Activated CD4-positive, alpha-beta T cell treated with anti-CD3 and anti-CD28 coated beads, Interleukin-2, amount 10 ng/mL, durations not matched to agents 24 days and 14 days (primary cell): Measurements from ENCODE around the gene MED13L. TPM values are rescaled to one million over a fixed set of nuclear protein-coding genes. Genes with fewer than 3 reads are reported as not detected.
"Not testable (repeated sequence)": the region's sequence is repeated elsewhere in the genome, so short reads cannot be mapped to it uniquely, and the experiment has no call there.

ENCODE experiments used
- DNase-seq: peaks from one replicate; pipeline ENCODE4 v3.0.0; 2022
- H3K27ac Mint-ChIP-seq: one replicate; pipeline ENCODE4 v1.8.0; 2022; ENCODE audit warnings: mild to moderate bottlenecking, mixed read lengths
- H3K27me3 Mint-ChIP-seq: one replicate; pipeline ENCODE4 v1.8.0; 2022; ENCODE audit warnings: mixed read lengths
- H3K36me3 Mint-ChIP-seq: one replicate; pipeline ENCODE4 v1.8.0; 2022; ENCODE audit warnings: low read depth, mild to moderate bottlenecking, mixed read lengths
- H3K4me1 Mint-ChIP-seq: one replicate; pipeline ENCODE4 v1.8.0; 2021; ENCODE audit warnings: mixed read lengths
- H3K4me3 Mint-ChIP-seq: one replicate; pipeline ENCODE4 v1.8.0; 2022; ENCODE audit warnings: mild to moderate bottlenecking, moderate library complexity, mixed read lengths
- H3K9me3 Mint-ChIP-seq: one replicate; pipeline ENCODE4 v1.8.0; 2021; ENCODE audit warnings: mixed read lengths
- intact Hi-C: fragments of 100-400 bp; cut with micrococcal nuclease; formaldehyde crosslinking; loops from one replicate; pipeline ENCODE4 v1.15.1; 2023
- total RNA-seq: library from RNA; stranded (reverse); gene quantifications from 2 replicates; pipeline ENCODE4 v1.2.3, GENCODE V29; 2022

The MED13L gene
- total RNA-seq, 1 donor from 2014 or later: 62.9 TPM

DNA sequence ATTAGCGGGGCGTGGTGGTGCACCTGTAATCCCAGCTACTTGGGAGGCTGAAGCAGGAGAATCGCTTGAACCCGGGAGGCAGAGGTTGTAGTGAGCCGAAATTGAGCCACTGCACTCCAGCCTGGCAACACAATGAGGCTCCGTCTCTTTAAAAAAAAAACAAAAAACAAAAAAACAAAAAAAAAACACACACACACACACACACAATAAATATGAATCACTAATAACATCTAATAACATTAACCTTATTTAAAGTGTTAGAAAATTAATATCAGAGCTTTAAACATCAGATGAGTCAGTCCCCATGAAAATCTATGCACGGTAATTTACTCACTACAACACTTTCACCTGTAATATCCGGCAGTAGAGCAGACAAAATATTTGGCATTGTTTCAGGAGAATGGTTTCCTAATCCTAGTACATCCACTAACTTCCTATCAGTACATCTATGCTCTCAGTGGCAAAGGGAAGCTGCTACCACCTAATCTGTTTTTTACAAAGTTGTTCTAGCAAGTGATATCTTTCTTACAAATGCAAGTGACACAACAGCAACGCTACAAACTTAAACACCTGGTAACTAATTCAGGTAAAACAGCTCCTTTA lies 36.2 kb downstream of the MED13L start:
- H3K4me1 Mint-ChIP-seq: peaks cover 38% of the 10 kb centered on the region
- H3K4me3 Mint-ChIP-seq: no peak overlapping the region
- H3K36me3 Mint-ChIP-seq: peaks cover 3% of the 10 kb centered on the region

DNA sequence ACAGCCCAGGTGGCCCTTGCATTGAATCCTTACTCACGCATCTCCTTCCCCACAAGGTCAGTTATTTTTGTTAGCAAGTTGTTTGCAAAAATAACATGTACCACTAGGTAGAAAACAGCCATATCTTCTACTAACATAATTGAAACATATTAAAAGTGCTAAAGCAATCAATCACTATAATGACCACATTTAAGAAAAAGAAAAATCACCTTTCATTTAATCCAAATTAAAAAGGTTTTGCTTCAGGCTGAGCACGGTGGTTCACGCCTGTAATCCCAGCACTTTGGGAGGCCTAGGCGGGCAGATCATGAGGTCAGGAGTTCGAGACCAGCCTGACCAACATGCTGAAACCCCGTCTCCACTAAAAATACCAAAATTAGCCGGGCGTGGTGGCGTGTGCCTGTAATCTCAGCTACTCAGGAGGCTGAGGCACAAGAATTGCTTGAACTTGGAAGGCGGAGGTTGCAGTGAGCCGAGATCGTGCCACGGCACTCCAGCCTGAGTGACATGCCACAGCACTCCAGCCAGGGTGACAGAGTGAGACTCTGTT lies 38.8 kb downstream of the MED13L start:
- H3K36me3 Mint-ChIP-seq, H3K27ac Mint-ChIP-seq, H3K9me3 Mint-ChIP-seq, H3K4me3 Mint-ChIP-seq, DNase-seq, H3K27me3 Mint-ChIP-seq: not testable (repeated sequence)
- intact Hi-C loops: loop anchor here (5.0 kb wide), 1 partner anchor 221 kb away; no protein-coding TSS in a partner anchor
- H3K4me1 Mint-ChIP-seq: peaks cover 22% of the 10 kb centered on the region

More for the DNA sequence above, 36.2 kb downstream of the MED13L start:
- no peaks in the 10 kb centered on the region for H3K27me3 Mint-ChIP-seq
- no peak overlapping the region for H3K27ac Mint-ChIP-seq
- H3K9me3 Mint-ChIP-seq: no peaks in the 10 kb centered on the region
- no peak for DNase-seq
- intact Hi-C loops: no loop called here

DNA sequence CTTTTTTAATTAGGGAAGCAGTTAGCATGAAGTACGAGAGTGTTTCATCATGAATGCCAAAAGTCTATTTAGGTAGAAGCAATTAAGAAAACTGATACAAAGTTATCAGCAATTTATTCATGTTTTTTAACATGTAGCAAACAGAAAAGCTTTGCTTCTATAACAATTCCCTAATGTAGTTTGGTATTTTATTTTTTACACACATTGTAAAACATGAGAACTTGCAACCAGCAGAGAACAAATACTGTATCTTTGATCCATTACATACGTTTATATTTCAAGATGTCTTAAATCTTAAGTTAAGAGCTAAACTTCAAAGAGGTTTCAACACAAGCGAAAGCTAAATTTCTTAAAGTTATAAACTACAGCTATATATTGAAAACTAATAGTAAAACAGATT lies 39.3 kb downstream of the MED13L start:
- no peaks in the 10 kb centered on the region for H3K27me3 Mint-ChIP-seq
- no peak overlapping the region for H3K4me3 Mint-ChIP-seq
- peaks cover 17% of the 10 kb centered on the region for H3K4me1 Mint-ChIP-seq
- no peak for DNase-seq
- H3K9me3 Mint-ChIP-seq: no peaks in the 10 kb centered on the region
- no peak overlapping the region for H3K27ac Mint-ChIP-seq
- H3K36me3 Mint-ChIP-seq: peaks cover 4% of the 10 kb centered on the region
- intact Hi-C loops: loop anchor here (5.0 kb wide), 1 partner anchor 221 kb away; no protein-coding TSS in a partner anchor

DNA sequence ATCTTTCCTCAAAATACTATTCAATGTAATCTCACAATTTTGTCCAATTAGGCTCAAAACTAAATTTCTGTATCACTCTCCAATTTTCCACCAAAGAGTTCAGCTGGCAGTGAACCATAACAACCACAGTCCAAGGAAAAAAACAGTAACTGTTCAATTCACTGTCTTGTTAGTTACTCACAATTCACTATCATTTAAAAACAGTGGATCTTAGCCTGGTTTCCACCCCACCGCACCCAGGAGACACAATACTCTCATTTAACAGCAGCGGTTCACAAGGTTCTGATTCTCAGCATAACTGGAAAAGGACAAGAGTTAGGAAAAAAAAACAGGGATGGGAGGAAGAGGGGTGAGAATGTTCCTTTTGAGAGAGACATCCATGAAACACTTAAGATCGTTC lies 40.5 kb downstream of the MED13L start:
- Mint-ChIP-seq H3K27ac (peak overlapping the region; percentile 43), H3K27me3 (no peaks in the 10 kb centered on the region), H3K4me1 (peaks cover 19% of the 10 kb centered on the region), H3K36me3 (peaks cover 8% of the 10 kb centered on the region), H3K4me3 (no peak overlapping the region), H3K9me3 (no peaks in the 10 kb centered on the region)
- intact Hi-C loops: loop anchor here (1.0 to 5.0 kb wide), 4 partner anchors 96 to 238 kb away; no protein-coding TSS in a partner anchor
- DNase-seq: no peak

DNA sequence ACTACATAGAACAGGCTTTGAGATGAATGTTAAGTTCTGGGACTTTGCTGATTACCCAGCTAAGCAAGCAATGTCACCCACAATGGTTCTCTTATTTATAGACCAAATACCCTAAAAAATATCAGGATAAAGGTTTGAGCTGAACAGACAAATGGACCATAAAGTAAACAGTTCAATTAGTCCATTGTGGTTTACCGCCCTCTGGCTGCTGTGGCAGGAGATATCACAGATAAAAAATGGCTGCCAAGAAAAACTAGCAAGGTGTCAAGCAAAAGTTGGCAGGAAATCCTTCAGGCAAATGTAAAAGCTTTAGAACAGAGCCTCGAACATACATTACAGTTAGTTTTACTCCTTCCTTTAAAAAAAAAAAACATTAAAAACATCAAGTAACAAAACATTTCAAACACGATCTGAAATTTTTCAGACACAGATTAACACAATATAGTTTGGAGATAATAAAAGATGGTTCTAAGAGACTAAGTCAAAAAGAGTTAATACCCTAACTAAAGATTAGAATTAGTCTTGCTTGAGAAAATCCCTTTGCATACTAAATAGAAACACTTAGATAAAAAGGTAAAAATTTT lies 41.3 kb downstream of the MED13L start:
- Mint-ChIP-seq H3K4me3 (peak overlapping the region; percentile 39), H3K36me3 (peaks cover 9% of the 10 kb centered on the region), H3K27me3 (no peaks in the 10 kb centered on the region), H3K9me3 (no peaks in the 10 kb centered on the region), H3K4me1 (peaks cover 17% of the 10 kb centered on the region), H3K27ac (peak overlapping the region; percentile 45)
- intact Hi-C loops: loop anchor here (1.0 to 5.0 kb wide), 4 partner anchors 95 to 237 kb away; no protein-coding TSS in a partner anchor
- DNase-seq: peak; percentile 81

DNA sequence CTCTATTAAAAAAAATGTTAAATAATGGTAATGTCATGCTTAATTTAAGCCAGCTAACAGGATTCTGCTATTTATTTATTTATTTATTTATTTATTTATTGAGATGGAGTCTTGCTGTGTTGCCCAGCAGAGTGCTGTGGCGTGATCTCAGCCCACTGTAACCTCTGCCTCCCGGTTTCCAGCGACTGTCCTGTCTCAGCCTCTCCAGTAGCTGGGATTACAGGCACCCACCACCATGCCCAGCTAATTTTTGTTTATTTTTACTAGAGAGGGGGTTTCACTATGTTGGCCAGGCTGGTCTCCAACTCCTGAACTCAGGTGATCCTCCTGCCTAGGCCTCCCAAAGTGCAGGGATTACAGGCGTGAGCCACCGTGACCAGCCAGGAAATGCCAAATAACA lies 43.3 kb downstream of the MED13L start:
- H3K27me3 Mint-ChIP-seq, H3K27ac Mint-ChIP-seq, DNase-seq, H3K9me3 Mint-ChIP-seq, H3K4me3 Mint-ChIP-seq, intact Hi-C loops: not testable (repeated sequence)
- peaks cover 12% of the 10 kb centered on the region for H3K36me3 Mint-ChIP-seq
- peaks cover 14% of the 10 kb centered on the region for H3K4me1 Mint-ChIP-seq

DNA sequence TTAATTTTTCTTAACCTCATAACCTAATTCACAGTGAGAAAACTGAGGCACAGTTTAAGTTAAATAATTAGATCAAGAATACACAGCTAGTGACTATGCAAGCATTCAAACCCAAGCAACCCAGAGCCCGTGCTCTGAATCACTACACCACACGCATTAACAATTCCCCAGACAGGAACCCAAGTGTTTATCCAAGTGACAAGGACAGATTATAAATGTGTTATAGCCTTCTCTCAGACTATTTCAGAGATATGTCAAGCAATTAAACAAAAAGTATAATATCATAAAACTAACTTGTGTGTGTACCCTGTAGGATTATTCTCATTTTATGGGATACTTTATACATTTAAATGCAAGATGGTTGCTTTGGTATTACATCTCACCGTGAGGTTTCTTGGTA lies 43.8 kb downstream of the MED13L start:
- intact Hi-C loops: no loop called here
- Mint-ChIP-seq H3K27me3 (no peaks in the 10 kb centered on the region), H3K4me3 (no peak overlapping the region), H3K4me1 (peaks cover 14% of the 10 kb centered on the region), H3K27ac (no peak overlapping the region), H3K9me3 (no peaks in the 10 kb centered on the region), H3K36me3 (peaks cover 12% of the 10 kb centered on the region)
- no peak for DNase-seq

DNA sequence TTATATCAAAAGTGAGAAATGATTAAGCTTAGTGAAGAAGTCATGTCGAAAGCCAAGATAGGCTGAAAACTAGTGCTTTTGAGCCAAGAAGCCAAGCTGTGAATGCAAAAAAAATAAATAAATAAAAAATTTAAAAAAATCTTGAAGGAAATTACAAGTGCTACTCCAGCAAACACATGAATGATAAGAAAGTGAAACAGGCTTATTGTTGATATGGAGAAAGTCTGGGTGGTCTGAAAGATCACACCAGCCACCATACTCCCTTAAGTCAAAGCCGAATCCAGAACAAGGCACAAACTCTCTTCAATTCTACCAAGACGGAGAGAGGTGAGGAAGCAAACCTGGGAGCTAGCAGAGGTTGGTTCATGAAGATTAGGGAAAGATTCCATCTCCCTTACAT lies 49.7 kb downstream of the MED13L start:
- DNase-seq: no peak
- Mint-ChIP-seq H3K9me3 (no peaks in the 10 kb centered on the region), H3K36me3 (peaks cover 19% of the 10 kb centered on the region), H3K27ac (no peak overlapping the region), H3K27me3 (no peaks in the 10 kb centered on the region), H3K4me3 (no peak overlapping the region), H3K4me1 (peaks cover 2% of the 10 kb centered on the region)
- intact Hi-C loops: no loop called here

DNA sequence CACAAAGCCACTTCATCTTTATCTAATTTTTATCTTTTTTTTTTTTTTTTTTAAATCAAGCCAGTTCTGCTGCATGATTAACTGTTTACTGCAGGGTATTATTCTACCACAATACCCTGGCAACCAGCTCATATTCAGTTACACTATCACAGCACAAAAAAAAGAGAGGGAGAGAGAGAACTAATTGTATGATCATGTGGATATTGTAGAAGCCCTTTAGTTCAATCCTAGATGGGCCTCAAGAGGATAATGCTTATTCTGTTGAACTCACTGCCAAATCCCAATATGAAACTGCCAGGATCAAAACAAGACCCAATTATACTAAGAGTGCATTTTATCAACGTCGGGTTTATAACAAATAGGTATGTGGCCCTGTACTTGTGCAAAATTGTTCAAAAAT lies 51.5 kb downstream of the MED13L start:
- intact Hi-C loops: no loop called here
- H3K36me3 Mint-ChIP-seq: peaks cover 20% of the 10 kb centered on the region
- H3K9me3 Mint-ChIP-seq: no peaks in the 10 kb centered on the region
- no peak for DNase-seq
- peaks cover 5% of the 10 kb centered on the region for H3K4me1 Mint-ChIP-seq
- no peak overlapping the region for H3K4me3 Mint-ChIP-seq
- H3K27me3 Mint-ChIP-seq: no peaks in the 10 kb centered on the region
- no peak overlapping the region for H3K27ac Mint-ChIP-seq

DNA sequence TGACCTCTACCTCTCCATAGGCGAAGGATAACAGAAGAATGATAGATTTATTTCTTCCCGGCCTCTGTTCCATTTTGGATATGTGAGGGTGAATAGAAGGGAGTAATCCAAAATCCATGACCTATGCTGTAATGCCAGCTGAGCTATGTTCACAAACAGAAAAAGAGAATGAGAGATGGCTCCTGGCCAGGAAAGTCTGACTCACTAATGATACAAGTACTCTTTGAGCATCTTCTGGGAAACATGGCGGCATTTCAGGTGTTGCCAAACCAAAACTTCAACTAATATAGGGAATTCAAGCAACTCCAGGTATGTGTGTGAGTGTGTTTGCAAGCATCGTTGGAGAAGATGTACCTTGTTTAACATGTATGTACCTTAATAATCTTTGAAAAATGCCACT lies 55.1 kb downstream of the MED13L start:
- no peak overlapping the region for H3K27ac Mint-ChIP-seq
- H3K4me3 Mint-ChIP-seq: no peak overlapping the region
- H3K36me3 Mint-ChIP-seq: peaks cover 20% of the 10 kb centered on the region
- intact Hi-C loops: no loop called here
- peaks cover 13% of the 10 kb centered on the region for H3K4me1 Mint-ChIP-seq
- H3K9me3 Mint-ChIP-seq: no peaks in the 10 kb centered on the region
- H3K27me3 Mint-ChIP-seq: no peaks in the 10 kb centered on the region
- no peak for DNase-seq

DNA sequence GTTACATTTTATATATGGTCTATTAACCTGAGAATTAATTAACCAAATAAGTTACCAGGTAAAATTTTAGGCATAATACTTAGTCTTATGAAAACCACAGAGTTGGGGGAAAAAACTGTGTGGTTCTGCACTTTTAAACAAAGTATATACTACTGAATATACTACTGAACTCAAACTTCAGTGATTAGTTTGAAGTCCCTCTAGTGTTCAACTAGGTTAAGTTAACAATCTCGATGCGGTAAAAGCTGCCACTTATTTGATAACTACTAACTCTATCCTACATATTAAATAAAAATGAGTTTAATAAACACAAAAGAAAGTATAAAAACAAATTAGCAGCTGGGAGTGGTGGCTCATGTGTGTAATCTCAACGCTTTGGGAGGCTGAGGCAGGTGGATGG lies 56.7 kb downstream of the MED13L start:
- no peak overlapping the region for H3K27ac Mint-ChIP-seq
- intact Hi-C loops: no loop called here
- no peak overlapping the region for H3K4me3 Mint-ChIP-seq
- H3K27me3 Mint-ChIP-seq: no peaks in the 10 kb centered on the region
- peaks cover 20% of the 10 kb centered on the region for H3K36me3 Mint-ChIP-seq
- no peak for DNase-seq
- H3K9me3 Mint-ChIP-seq: no peaks in the 10 kb centered on the region
- peaks cover 22% of the 10 kb centered on the region for H3K4me1 Mint-ChIP-seq

DNA sequence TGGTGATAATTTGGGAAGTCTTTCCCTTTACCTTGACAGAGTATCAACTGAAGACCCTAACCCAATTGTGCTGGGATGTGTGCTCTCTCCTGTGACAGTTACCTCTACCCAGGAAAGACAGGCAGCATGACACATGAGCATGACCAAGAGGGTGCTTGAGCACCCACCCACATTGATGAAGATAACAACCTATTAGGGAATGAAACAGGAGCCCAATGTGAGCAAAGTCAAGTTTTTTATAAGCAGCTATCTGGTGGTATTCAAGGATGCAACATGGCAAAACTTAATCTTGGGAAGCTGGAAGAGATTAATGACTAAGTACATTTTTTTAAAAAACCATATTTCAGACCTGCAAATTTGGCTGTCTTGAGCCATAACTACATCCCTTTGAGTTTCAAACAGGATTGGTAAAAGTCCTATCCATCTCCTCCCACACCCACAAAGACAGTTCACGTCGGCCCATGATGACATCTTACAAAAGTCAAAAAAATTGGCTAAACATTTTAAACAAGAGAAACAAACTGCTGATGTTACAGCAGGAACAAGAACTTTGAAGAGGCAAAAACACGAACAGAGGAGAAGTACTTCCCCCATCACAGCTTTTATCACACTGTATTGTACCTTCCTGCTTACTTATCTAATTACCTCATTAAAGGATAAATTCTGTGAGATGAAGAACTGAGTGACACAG lies 60.3 kb downstream of the MED13L start:
- H3K27ac Mint-ChIP-seq: no peak overlapping the region
- intact Hi-C loops: no loop called here
- H3K36me3 Mint-ChIP-seq: peaks cover 6% of the 10 kb centered on the region
- no peak overlapping the region for H3K4me3 Mint-ChIP-seq
- no peak for DNase-seq
- H3K9me3 Mint-ChIP-seq: no peaks in the 10 kb centered on the region
- H3K27me3 Mint-ChIP-seq: no peaks in the 10 kb centered on the region
- H3K4me1 Mint-ChIP-seq: peaks cover 30% of the 10 kb centered on the region

DNA sequence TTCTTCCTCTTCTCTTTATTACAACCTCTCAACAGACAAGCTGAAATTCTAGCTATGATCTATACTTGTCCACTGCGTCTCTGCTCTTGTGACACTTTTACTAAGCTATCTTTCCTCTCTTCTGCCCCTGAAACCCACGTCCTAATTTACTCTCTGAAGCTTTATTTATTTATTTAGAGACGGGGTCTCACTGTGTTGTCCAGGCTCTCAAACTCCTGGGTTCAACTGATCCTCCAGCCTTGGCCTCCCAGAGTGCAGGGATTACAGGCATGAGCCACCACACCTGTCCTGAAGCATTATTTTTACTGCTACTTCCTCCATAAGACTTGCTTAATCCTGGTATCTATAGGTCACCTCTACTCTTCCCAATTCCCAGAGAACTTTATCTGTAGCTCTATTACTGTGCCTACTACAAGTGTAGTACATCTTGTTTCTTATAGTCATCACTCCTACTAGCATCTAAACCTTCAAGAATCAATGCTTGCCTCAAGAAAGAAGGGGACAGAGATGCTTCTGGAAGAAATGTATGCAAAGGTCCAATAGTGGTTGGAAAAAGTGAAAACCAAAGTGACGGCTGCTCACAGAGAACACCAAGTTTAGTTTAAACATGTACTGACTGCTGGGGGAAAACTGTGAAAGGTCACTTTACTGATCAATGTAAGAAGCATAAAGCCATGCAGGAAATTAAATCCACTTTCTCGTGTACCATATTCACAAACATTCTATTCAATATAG lies 61.3 kb downstream of the MED13L start:
- intact Hi-C loops: no loop called here
- DNase-seq: no peak
- H3K4me1 Mint-ChIP-seq: peaks cover 29% of the 10 kb centered on the region
- no peaks in the 10 kb centered on the region for H3K9me3 Mint-ChIP-seq
- H3K4me3 Mint-ChIP-seq: no peak overlapping the region
- H3K36me3 Mint-ChIP-seq: peaks cover 5% of the 10 kb centered on the region
- H3K27me3 Mint-ChIP-seq: no peaks in the 10 kb centered on the region
- H3K27ac Mint-ChIP-seq: no peak overlapping the region
